PC-3 (cell line): ENCODE data around the gene KNTC1. TPM values are rescaled to one million over a fixed set of nuclear protein-coding genes. Genes with fewer than 3 reads are reported as not detected.
A peak's percentile ranks its signal among the peaks of the same experiment; 100 is the strongest.

Experiments
- ATAC-seq: fragments of 200-7000 bp; cut with Tn5 transposase; 2 replicates; pipeline ENCODE4 v1.9.1; 2020; ENCODE audit warnings: mild to moderate bottlenecking, moderate library complexity
- Bru-seq: library from RNA; stranded (reverse); fragments of 400-500 nt; gene quantifications from one replicate; lab custom pipeline; 2021; lab: Mats Ljungman, UMichigan
- BruChase-seq, 2 experiments: library from RNA; stranded (reverse); fragments of 400-500 nt; gene quantifications; one replicate each; lab custom pipeline; 2021; lab: Mats Ljungman, UMichigan
- BruUV-seq: library from RNA; stranded (reverse); fragments of 400-500 nt; replicated peaks from 2 replicates; lab custom pipeline; 2021; lab: Mats Ljungman, UMichigan
- CTCF ChIA-PET: fragments of 300-600 bp; sonication (Branson Sonifier 250); formaldehyde crosslinking; loops from one replicate; lab custom pipeline; 2022; ENCODE audit warnings: antibody characterized with exemption; lab: Charles Lee
- POLR2A ChIA-PET: fragments of 300-600 bp; sonication (Branson Sonifier 250); formaldehyde crosslinking; loops from one replicate; lab custom pipeline; 2022; ENCODE audit warnings: antibody characterized with exemption; ENCODE audit not compliant: unreplicated experiment; lab: Charles Lee
- DNase-seq: peaks from one replicate; pipeline ENCODE4 v3.0.0-alpha.2; 2015
- H2AFZ ChIP-seq: fragments of 300-600 bp; sonication (generic); 2 replicates; pipeline ENCODE4 v1.6.0; 2016; ENCODE audit warnings: antibody characterized with exemption, low read length
- H3F3A ChIP-seq: fragments of 300-600 bp; sonication (generic); one replicate; pipeline ENCODE4 v1.6.0; 2017; ENCODE audit warnings: antibody characterized with exemption, low read length, control low read depth, mild to moderate bottlenecking; ENCODE audit not compliant: unreplicated experiment
- H3K27ac ChIP-seq: fragments of 300-600 bp; sonication (generic); 2 replicates; pipeline ENCODE4 v1.5.1; 2016; ENCODE audit warnings: mild to moderate bottlenecking, low read length
- H3K27me3 ChIP-seq: fragments of 300-600 bp; sonication (generic); 2 replicates; pipeline ENCODE4 v1.6.1; 2016; ENCODE audit warnings: low read length, mixed read lengths
- H3K36me3 ChIP-seq: fragments of 300-600 bp; sonication (generic); 2 replicates; pipeline ENCODE4 v1.6.1; 2016; ENCODE audit warnings: low read depth, mixed run types, low read length, mixed read lengths
- H3K4me1 ChIP-seq: fragments of 300-600 bp; sonication (generic); 2 replicates; pipeline ENCODE4 v1.5.1; 2016; ENCODE audit warnings: low read length; ENCODE audit not compliant: insufficient read depth
- H3K4me2 ChIP-seq: fragments of 300-600 bp; sonication (generic); 2 replicates; pipeline ENCODE4 v1.6.0; 2016; ENCODE audit warnings: low read length
- H3K4me3 ChIP-seq: fragments of 300-600 bp; sonication (generic); 2 replicates; pipeline ENCODE4 v1.5.1; 2016; ENCODE audit warnings: mild to moderate bottlenecking, low read length, mixed read lengths
- H3K79me2 ChIP-seq: fragments of 300-600 bp; sonication (generic); 2 replicates; pipeline ENCODE4 v1.6.1; 2017; ENCODE audit warnings: low read length, mixed read lengths
- H3K9ac ChIP-seq: fragments of 300-600 bp; sonication (generic); 2 replicates; pipeline ENCODE4 v1.6.0; 2016; ENCODE audit warnings: mild to moderate bottlenecking, low read length
- H3K9me2 ChIP-seq: fragments of 300-600 bp; sonication (generic); replicated peaks from 2 replicates; pipeline ENCODE4 v1.6.1; 2016; ENCODE audit warnings: mixed run types, low read length, mixed read lengths
- H3K9me3 ChIP-seq: fragments of 300-600 bp; sonication (generic); 2 replicates; pipeline ENCODE4 v1.6.1; 2016; ENCODE audit warnings: low read length, mixed read lengths
- H4K20me1 ChIP-seq: fragments of 300-600 bp; sonication (generic); 2 replicates; pipeline ENCODE4 v1.6.1; 2016; ENCODE audit warnings: low read length, mixed read lengths
- CTCF ChIP-seq: fragments of 300-600 bp; sonication (generic); conservative IDR thresholded peaks from 2 replicates; pipeline ENCODE4 v1.5.1; 2017; ENCODE audit warnings: antibody characterized with exemption, low read depth, mild to moderate bottlenecking, low read length
- EZH2 ChIP-seq: fragments of 300-600 bp; sonication (generic); IDR thresholded peaks from one replicate; pipeline ENCODE4 v1.6.1; 2017; ENCODE audit warnings: antibody characterized with exemption, mild to moderate bottlenecking, low read length; ENCODE audit not compliant: unreplicated experiment
- EZH2phosphoT487 ChIP-seq: fragments of 300-600 bp; sonication (generic); IDR thresholded peaks from 2 replicates; pipeline ENCODE4 v1.6.1; 2018; ENCODE audit warnings: mild to moderate bottlenecking, antibody characterized with exemption, low read length, borderline replicate concordance
- intact Hi-C: fragments of 100-400 bp; cut with micrococcal nuclease; formaldehyde crosslinking; loops from 2 replicates; pipeline ENCODE4 v1.9.0; 2023
- long read RNA-seq: library from polyadenylated mRNA; unstranded; transcript quantifications from one replicate; pipeline ENCODE4 v2.0.0, GENCODE V29; 2021; ENCODE audit not compliant: unreplicated experiment
- total RNA-seq: library from RNA; depleted of rRNA; stranded (reverse); fragments of >200 nt; gene quantifications from 2 replicates; pipeline ENCODE4 v1.2.3, GENCODE V29; 2014; rRNA removed

Gene KNTC1
- total RNA-seq (80.3 and 84.8 TPM in 2 replicates), Bru-seq, nascent RNA (percentile 64 among the genes with signal in this experiment), BruChase-seq, experiment 1, labeled RNA remaining after a 6-hour chase (percentile 73 among the genes with signal in this experiment), BruChase-seq, experiment 2, labeled RNA remaining after a 2-hour chase (percentile 51 among the genes with signal in this experiment)
- long read RNA-seq, partial matches to known transcripts = 6 of 12 reads
- long read RNA-seq, other reads (novel, unspliced or antisense) = 6 of 12 reads

GRCh38 chr12:122526683-122527477 lies at the start of gene KNTC1, which contains the start of gene RSRC2:
KNTC1 (plus strand) TSS chr12:122527249; CDS start chr12:122530064, 2,815 bp downstream.
RSRC2 (minus strand) TSS chr12:122526936; CDS start chr12:122526853, 83 bp downstream.
- ChIA-PET POLR2A (interaction anchor here (0.5 to 0.7 kb wide), 6 partner anchors 9 to 817 kb away, joined by 3 to 10 read pairs (median 4); no protein-coding TSS in a partner anchor), CTCF (interaction anchor here (0.6 kb wide), 1 partner anchor 105 kb away, joined by 4 read pairs; the partner anchor contains the start of gene CLIP1)
- Histone ChIP-seq H3K36me3 (peaks cover 44% of the 10 kb centered on the region), H3K9ac (peak within 1 kb of the TSS; percentile 95), H3K4me1 (peaks cover 26% of the 10 kb centered on the region), H3K27me3 (no peaks in the 10 kb centered on the region), H3K27ac (peak within 1 kb of the TSS; percentile 86), H3K9me2 (no peaks in the 10 kb centered on the region), H3K79me2 (peaks cover 92% of the 10 kb centered on the region), H3K9me3 (no peaks in the 10 kb centered on the region), H3K4me2 (peak within 1 kb of the TSS; percentile 92), H3F3A (no peaks in the 10 kb centered on the region), H2AFZ (peak within 1 kb of the TSS; percentile 85), H4K20me1 (peaks cover 41% of the 10 kb centered on the region), H3K4me3 (peak within 1 kb of the TSS; percentile 95)
- intact Hi-C loops = loop anchor here (1.0 to 10.0 kb wide), 6 partner anchors 26 to 532 kb away; partner anchors contain the start of genes DENR and DIABLO
- ATAC-seq = peak; percentile 92
- no TSS peak for BruUV-seq
- peak; percentile 100 for DNase-seq
- no peak for TF ChIP-seq EZH2phosphoT487
- TF ChIP-seq CTCF = no peak
- TF ChIP-seq EZH2 = no peak

- CTCF ChIA-PET = no interaction called here
- POLR2A ChIA-PET = no interaction called here
- no TSS peak for BruUV-seq
- H3K36me3 ChIP-seq = peaks cover 77% of the 10 kb centered on the region
- H3K27me3 ChIP-seq = no peaks in the 10 kb centered on the region
- H3K27ac ChIP-seq = no peak overlapping the region
- no peak overlapping the region for H2AFZ ChIP-seq
- H3K4me3 ChIP-seq = no peak overlapping the region
- TF ChIP-seq EZH2 (no peak), CTCF (no peak), EZH2phosphoT487 (no peak)
- H3K4me2 ChIP-seq = no peak overlapping the region
- intact Hi-C loops = no loop called here
- no peaks in the 10 kb centered on the region for H4K20me1 ChIP-seq
- no peaks in the 10 kb centered on the region for H3K79me2 ChIP-seq
- peaks cover 4% of the 10 kb centered on the region for H3F3A ChIP-seq
- H3K9ac ChIP-seq = no peak overlapping the region
- no peaks in the 10 kb centered on the region for H3K9me2 ChIP-seq
- ATAC-seq (no peak), DNase-seq (no peak)
- no peaks in the 10 kb centered on the region for H3K4me1 ChIP-seq
- no peaks in the 10 kb centered on the region for H3K9me3 ChIP-seq
These were observed 46.3 kb upstream of the KNTC1 start for GRCh38 chr12:122480753-122481152.
